Right atrium auricular region (tissue), 2 donors: ENCODE data around the gene SPSB2. TPM values are rescaled to one million over a fixed set of nuclear protein-coding genes. Genes with fewer than 3 reads are reported as not detected.
"Not testable (repeated sequence)": the region's sequence is repeated elsewhere in the genome, so short reads cannot be mapped to it uniquely, and the experiment has no call there.

Source experiments
- DNase-seq: peaks from one replicate; pipeline ENCODE4 v3.0.0-alpha.2; 2019; ENCODE audit warnings: low spot score
- H3K27ac ChIP-seq, 2 donors: fragments of 200-600 bp; sonication (generic); 1 replicate in 1 of 2; 2 replicates in 1 of 2; pipeline ENCODE4 v1.5.1; 2016 to 2019
- H3K27me3 ChIP-seq, 2 donors: fragments of 200-600 bp; sonication (generic); one replicate each; pipeline versions ENCODE4 v1.5.1 to v1.6.0; 2017 to 2019
- H3K36me3 ChIP-seq: fragments of 200-600 bp; sonication (generic); one replicate; pipeline ENCODE4 v1.5.1; 2016
- H3K4me1 ChIP-seq, 2 donors: fragments of 200-600 bp; sonication (generic); one replicate each; pipeline versions ENCODE4 v1.5.1 to v1.6.0; 2017 to 2019
- H3K4me3 ChIP-seq, 2 donors: fragments of 200-600 bp; sonication (generic); 1 replicate in 1 of 2; 2 replicates in 1 of 2; pipeline ENCODE4 v1.5.1; 2017 to 2019; ENCODE audit warnings: mild to moderate bottlenecking in 1 of 2, moderate library complexity in 1 of 2
- H3K9me3 ChIP-seq, 2 donors: fragments of 200-600 bp; sonication (generic); one replicate each; pipeline ENCODE4 v1.5.1; 2019
- total RNA-seq, 2 donors: library from RNA; depleted of rRNA; stranded (reverse); fragments of >200 nt; gene quantifications; one replicate each; pipeline ENCODE4 v1.1.0, GENCODE V29; 2016
- TF ChIP-seq, protein P1 (sequence below), 2 donors: fragments of 200-600 bp; sonication (generic); IDR thresholded peaks; one replicate each; pipeline ENCODE4 v1.5.1; 2019; ENCODE audit warnings: antibody characterized with exemption in 2 of 2

Gene SPSB2
- total RNA-seq, 2 donors from 2014 or later: 4.1 to 6.4 TPM

DNA sequence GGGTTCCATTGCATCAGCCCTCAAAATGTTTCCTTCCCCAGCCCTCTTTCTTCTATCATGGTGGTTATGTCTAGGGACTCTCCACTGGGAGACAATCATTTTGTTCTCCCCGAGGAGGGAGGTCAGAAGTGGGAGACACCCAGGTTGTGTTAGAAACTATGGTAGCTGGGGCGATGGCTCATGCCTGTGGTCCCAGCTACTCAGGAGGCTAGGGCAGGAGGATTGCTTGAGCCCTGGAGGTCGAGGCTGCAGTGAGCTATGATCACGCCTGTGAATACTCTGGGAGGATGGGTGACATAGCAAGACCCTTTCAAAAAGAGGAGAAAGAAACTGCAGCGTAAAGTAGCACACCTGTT lies 18.5 kb upstream of the SPSB2 start:
- TF ChIP-seq, protein P1, sequence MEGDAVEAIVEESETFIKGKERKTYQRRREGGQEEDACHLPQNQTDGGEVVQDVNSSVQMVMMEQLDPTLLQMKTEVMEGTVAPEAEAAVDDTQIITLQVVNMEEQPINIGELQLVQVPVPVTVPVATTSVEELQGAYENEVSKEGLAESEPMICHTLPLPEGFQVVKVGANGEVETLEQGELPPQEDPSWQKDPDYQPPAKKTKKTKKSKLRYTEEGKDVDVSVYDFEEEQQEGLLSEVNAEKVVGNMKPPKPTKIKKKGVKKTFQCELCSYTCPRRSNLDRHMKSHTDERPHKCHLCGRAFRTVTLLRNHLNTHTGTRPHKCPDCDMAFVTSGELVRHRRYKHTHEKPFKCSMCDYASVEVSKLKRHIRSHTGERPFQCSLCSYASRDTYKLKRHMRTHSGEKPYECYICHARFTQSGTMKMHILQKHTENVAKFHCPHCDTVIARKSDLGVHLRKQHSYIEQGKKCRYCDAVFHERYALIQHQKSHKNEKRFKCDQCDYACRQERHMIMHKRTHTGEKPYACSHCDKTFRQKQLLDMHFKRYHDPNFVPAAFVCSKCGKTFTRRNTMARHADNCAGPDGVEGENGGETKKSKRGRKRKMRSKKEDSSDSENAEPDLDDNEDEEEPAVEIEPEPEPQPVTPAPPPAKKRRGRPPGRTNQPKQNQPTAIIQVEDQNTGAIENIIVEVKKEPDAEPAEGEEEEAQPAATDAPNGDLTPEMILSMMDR (IDR thresholded peaks at IDR 0.05): no peak
- Histone ChIP-seq H3K27ac (peak overlapping the region; percentile 88 to 90), H3K36me3 (no peaks in the 10 kb centered on the region), H3K9me3 (no peaks in the 10 kb centered on the region), H3K4me1 (peaks cover 0 to 8% of the 10 kb centered on the region in 2 donors), H3K4me3 (peak overlapping the region; percentile 38 to 61), H3K27me3 (no peaks in the 10 kb centered on the region)
- no peak for DNase-seq

DNA sequence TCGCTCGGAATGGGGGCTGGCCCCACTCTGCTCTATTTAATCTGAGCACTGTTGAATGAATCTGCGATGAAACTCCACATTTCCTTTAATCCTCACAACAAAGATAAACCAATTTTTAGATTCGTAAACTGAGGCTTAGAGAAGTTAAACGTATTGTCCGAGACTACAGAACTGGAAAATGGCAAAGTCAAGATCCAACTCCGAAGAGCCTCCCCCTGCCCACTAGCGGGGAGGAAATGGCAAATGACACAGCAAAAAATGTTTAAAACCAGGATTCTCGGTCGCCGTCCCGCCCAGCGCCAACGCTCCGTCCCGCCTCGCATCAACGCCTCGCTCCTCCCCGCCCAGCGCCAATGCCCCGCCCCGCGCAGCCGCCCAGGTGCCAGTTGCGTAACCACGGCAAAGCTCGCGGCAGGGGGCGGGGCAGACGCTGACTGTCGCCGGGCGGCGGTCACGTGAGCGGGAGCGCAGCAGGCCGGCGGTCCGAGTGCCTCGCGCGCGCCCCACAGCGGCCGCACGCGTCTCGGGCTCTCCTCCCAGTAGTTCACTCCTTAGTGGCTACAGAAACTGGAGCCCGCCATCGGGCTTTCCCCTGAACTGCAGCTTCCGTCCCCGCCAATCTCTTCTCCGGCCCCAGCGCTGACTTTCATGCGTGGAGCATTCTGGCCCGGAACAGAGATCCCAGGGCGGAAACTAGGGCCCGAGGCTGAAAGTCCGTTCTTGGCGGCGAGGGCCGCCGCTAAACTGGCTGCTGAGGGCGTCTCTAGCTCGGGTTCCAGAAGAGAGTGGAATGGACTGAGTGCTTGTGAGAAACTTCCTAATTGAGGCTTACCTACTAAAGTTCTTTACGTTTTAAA lies 17.9 kb upstream of the SPSB2 start:
- TF ChIP-seq, protein P1 (IDR thresholded peaks at IDR 0.05): peak; percentile 92 to 97
- H3K9me3 ChIP-seq: no peaks in the 10 kb centered on the region

DNA sequence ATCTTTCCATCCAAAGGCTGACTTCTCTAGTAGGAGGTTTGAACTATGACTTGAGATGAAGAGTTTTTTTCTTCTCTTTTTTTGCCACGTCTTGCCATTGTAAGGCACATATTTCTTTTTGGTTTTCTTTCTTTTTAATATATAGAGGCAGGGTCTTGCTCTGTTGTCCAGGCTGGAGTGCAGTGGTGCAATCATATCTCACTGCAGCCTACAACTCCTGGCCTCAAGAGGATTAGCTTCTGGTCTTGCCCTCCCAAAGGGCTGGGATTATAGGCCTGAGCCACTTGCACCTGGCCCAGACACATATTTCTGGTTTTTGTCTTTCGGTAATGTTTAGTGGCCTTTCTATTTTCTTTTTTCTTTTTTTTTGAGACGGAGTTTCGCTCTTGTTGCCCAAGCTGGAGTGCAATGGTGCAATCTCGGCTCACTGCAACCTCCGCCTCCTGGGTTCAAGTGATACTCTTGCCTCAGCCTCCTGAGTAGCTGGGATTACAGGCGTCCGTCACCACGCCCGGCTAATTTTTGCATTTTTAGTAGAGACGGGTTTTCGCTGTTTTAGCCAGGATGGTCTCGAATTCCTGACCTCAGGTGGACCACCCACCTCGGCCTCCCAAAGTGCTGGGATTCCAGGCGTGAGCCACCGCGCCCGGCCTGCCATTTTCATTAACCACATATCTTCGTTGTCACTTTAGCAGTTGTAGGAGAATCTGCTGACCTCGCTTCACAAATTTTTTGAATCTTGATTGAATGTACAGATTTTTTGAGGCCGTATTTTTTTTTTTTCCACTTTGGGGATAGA lies 16.9 kb upstream of the SPSB2 start:
- not testable (repeated sequence) for H3K9me3 ChIP-seq, DNase-seq, H3K36me3 ChIP-seq, H3K4me3 ChIP-seq, H3K27me3 ChIP-seq, H3K4me1 ChIP-seq
- peak overlapping the region; percentile 88 to 90 for H3K27ac ChIP-seq

More for the DNA sequence above, 17.9 kb upstream of the SPSB2 start:
- DNase-seq: peak; percentile 97
- peak overlapping the region; percentile 88 to 90 for H3K27ac ChIP-seq
- H3K4me1 ChIP-seq: peaks cover 0 to 8% of the 10 kb centered on the region in 2 donors
- H3K27me3 ChIP-seq: no peaks in the 10 kb centered on the region
- peak overlapping the region; percentile 38 to 61 for H3K4me3 ChIP-seq
- no peaks in the 10 kb centered on the region for H3K36me3 ChIP-seq

GRCh38 chr12:6888794-6889193 lies 15.7 kb upstream of the SPSB2 start:
- H3K27me3 ChIP-seq, H3K4me3 ChIP-seq, H3K27ac ChIP-seq, H3K36me3 ChIP-seq, DNase-seq, H3K9me3 ChIP-seq, H3K4me1 ChIP-seq: not testable (repeated sequence)

DNA sequence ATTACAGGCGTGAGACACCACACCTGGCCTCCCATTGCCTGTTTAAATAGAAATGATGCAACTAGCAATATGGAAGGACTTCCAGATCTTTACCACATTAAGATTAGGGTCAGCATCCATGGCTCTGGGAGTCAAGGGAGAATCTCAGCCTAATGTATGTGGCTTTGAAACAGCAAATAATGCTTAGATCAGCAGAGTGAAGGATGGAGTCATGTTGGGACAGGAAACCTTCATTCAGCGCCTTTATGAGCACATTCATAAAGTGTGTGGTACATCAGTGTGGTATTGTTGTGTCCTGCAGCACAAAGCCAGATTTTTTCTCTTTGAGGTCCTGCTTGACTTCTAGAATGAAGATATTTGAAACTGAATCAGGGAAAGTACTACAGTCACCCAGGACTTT lies 15.3 kb upstream of the SPSB2 start:
- DNase-seq: no peak
- no peaks in the 10 kb centered on the region for H3K36me3 ChIP-seq
- H3K27ac ChIP-seq: no peak overlapping the region
- no peaks in the 10 kb centered on the region for H3K9me3 ChIP-seq
- H3K4me3 ChIP-seq: no peak overlapping the region
- TF ChIP-seq, protein P1 (IDR thresholded peaks at IDR 0.05): no peak
- peaks cover 0 to 8% of the 10 kb centered on the region in 2 donors for H3K4me1 ChIP-seq
- no peaks in the 10 kb centered on the region for H3K27me3 ChIP-seq

DNA sequence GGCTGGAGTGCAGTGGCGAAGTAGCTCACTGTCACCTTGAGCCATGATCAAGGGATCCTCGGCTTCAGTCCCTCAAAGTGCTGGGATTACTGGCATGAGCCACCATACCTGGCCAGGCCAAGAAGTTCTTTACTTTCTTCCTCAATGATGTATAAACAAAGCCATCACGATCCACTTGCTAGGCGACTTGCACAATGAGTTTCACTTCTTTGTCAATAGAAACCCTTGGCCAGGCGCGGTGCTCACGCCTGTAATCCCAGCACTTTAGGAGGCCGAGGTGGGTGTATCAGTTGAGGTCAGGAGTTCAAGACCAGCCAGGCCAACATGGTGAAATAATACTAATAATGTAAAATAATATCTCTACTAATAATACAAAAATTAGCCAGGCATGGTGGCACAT lies 14.4 kb upstream of the SPSB2 start:
- Histone ChIP-seq H3K4me1 (peaks cover 0 to 8% of the 10 kb centered on the region in 2 donors), H3K36me3 (no peaks in the 10 kb centered on the region), H3K27ac (no peak overlapping the region), H3K4me3 (no peak overlapping the region), H3K27me3 (no peaks in the 10 kb centered on the region), H3K9me3 (no peaks in the 10 kb centered on the region)
- TF ChIP-seq, protein P1 (IDR thresholded peaks at IDR 0.05): no peak
- no peak for DNase-seq

- not testable (repeated sequence) for H3K27me3 ChIP-seq, H3K9me3 ChIP-seq, DNase-seq, H3K27ac ChIP-seq, H3K36me3 ChIP-seq, H3K4me3 ChIP-seq, H3K4me1 ChIP-seq
Measured at GRCh38 chr12:6886206-6886999, 13.3 kb upstream of the SPSB2 start.
